OCI-LY3 (cell line): Measurements from ENCODE around the gene VAV1.

Experiments used
- CTCF ChIP-seq: fragments of 200-600, 300-600 bp; sonication (generic); IDR thresholded peaks from 2 replicates; pipeline ENCODE4 v1.5.1; 2014; ENCODE audit warnings: antibody characterized with exemption, low read length, low read depth
- EZH2phosphoT487 ChIP-seq: fragments of 200-600 bp; shearing (Covaris generic); IDR thresholded peaks from 2 replicates; pipeline ENCODE4 v1.6.1; 2018; ENCODE audit warnings: antibody characterized with exemption, mixed run types, low read depth

GRCh38 chr19:6794686-6795431 lies 22.4 kb downstream of the VAV1 start:
- TF ChIP-seq CTCF (no peak), EZH2phosphoT487 (no peak)
